DOHH2 (cell line): ENCODE data around the gene GRAP.

Experiments
- H3F3A ChIP-seq: fragments of 200-600 bp; sonication (generic), shearing (Covaris generic); 2 replicates; pipeline ENCODE4 v1.6.0; 2016; ENCODE audit warnings: antibody characterized with exemption, mild to moderate bottlenecking; ENCODE audit not compliant: control insufficient read depth, insufficient read depth
- H3K27ac ChIP-seq: fragments of 200-600 bp; sonication (generic); 2 replicates; pipeline ENCODE4 v1.5.1; 2014; ENCODE audit warnings: low read depth, mild to moderate bottlenecking, low read length, moderate library complexity
- H3K27me3 ChIP-seq: fragments of 200-600 bp; sonication (generic); 2 replicates; pipeline ENCODE4 v1.6.1; 2014; ENCODE audit warnings: mild to moderate bottlenecking, low read length, mixed read lengths; ENCODE audit not compliant: control insufficient read depth
- H3K36me3 ChIP-seq: fragments of 200-600 bp; sonication (generic); 2 replicates; pipeline ENCODE4 v1.6.1; 2014; ENCODE audit warnings: mild to moderate bottlenecking, low read length, moderate library complexity, mixed read lengths; ENCODE audit not compliant: control insufficient read depth
- H3K4me1 ChIP-seq: fragments of 200-600 bp; sonication (generic); 2 replicates; pipeline ENCODE4 v1.6.1; 2014; ENCODE audit warnings: mild to moderate bottlenecking, low read length, mixed read lengths; ENCODE audit not compliant: control insufficient read depth
- H3K4me2 ChIP-seq: fragments of 200-600 bp; sonication (generic); 2 replicates; pipeline ENCODE4 v1.6.0; 2014; ENCODE audit warnings: mild to moderate bottlenecking, low read length, moderate library complexity
- H3K4me3 ChIP-seq: fragments of 200-600 bp; sonication (generic); 2 replicates; pipeline ENCODE4 v1.5.1; 2014; ENCODE audit warnings: mild to moderate bottlenecking, low read length, mixed read lengths
- H3K79me2 ChIP-seq: fragments of 200-600 bp; sonication (generic); 2 replicates; pipeline ENCODE4 v1.6.1; 2014; ENCODE audit warnings: mild to moderate bottlenecking, low read length, mixed read lengths; ENCODE audit not compliant: control insufficient read depth
- H3K9me2 ChIP-seq: fragments of 200-600 bp; sonication (generic); replicated peaks from 2 replicates; pipeline ENCODE4 v1.6.1; 2014; ENCODE audit warnings: mild to moderate bottlenecking, low read length, mixed read lengths; ENCODE audit not compliant: control insufficient read depth
- H3K9me3 ChIP-seq: fragments of 200-600 bp; sonication (generic); 2 replicates; pipeline ENCODE4 v1.6.1; 2014; ENCODE audit warnings: antibody characterized with exemption, low read length, mixed read lengths; ENCODE audit not compliant: control insufficient read depth, insufficient read depth
- H4K20me1 ChIP-seq: fragments of 200-600 bp; sonication (generic); 2 replicates; pipeline ENCODE4 v1.6.0; 2014; ENCODE audit warnings: low read depth, mild to moderate bottlenecking, antibody characterized with exemption, low read length, moderate library complexity; ENCODE audit not compliant: control insufficient read depth, insufficient read depth
- CTCF ChIP-seq: fragments of 200-600 bp; sonication (generic); IDR thresholded peaks from one replicate; pipeline ENCODE4 v1.5.1; 2014; ENCODE audit warnings: antibody characterized with exemption, mild to moderate bottlenecking, low read depth, low read length; ENCODE audit not compliant: poor library complexity, severe bottlenecking
- EZH2phosphoT487 ChIP-seq: fragments of 200-600 bp; sonication (generic); IDR thresholded peaks from 2 replicates; pipeline ENCODE4 v1.6.1; 2017; ENCODE audit warnings: borderline replicate concordance, mild to moderate bottlenecking, antibody characterized with exemption, low read length, moderate library complexity, mixed read lengths

Gene GRAP

GRCh38 chr17:19010729-19011505 lies 35.8 kb downstream of the GRAP start:
- Histone ChIP-seq H3K4me3 (no peak overlapping the region), H3K27ac (no peak overlapping the region), H3K79me2 (no peaks in the 10 kb centered on the region), H3K4me2 (no peak overlapping the region), H3K36me3 (no peaks in the 10 kb centered on the region), H3K27me3 (0 out of 2 replicates have a peak, but pooled peaks cover 3% of the 10 kb centered on the region), H3F3A (peaks cover 11% of the 10 kb centered on the region), H3K9me2 (no peaks in the 10 kb centered on the region), H3K9me3 (no peaks in the 10 kb centered on the region), H3K4me1 (no peaks in the 10 kb centered on the region), H4K20me1 (no peaks in the 10 kb centered on the region)
- TF ChIP-seq EZH2phosphoT487 (no peak), CTCF (no peak)

DNA sequence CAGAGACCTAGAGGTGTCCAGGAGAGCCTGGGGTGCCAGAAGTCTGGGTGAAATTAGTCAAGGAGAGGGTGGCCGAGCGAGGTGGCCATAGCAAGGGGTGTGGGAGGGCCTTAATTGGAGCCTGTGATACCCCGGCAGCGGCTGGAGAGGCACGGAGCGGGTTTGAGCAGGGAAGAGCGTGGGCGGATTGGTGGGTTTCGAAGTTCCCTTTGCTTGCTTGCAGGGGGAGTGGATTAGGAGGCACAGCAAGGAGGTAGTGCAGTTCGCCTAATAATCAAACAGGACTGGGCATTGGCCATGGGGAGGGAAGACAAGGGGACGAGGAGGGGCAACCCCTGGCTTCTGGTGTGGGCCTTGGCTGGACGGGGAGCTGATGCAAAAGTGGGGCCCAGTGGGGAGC lies 36.8 kb downstream of the GRAP start:
- Histone ChIP-seq H3K27ac (no peak overlapping the region), H3K9me3 (no peaks in the 10 kb centered on the region), H3K4me3 (no peak overlapping the region), H3K4me2 (no peak overlapping the region), H3K36me3 (no peaks in the 10 kb centered on the region), H3K9me2 (no peaks in the 10 kb centered on the region), H3K4me1 (peaks cover 8% of the 10 kb centered on the region), H3K79me2 (no peaks in the 10 kb centered on the region), H4K20me1 (no peaks in the 10 kb centered on the region), H3F3A (peaks cover 13% of the 10 kb centered on the region), H3K27me3 (no peaks in the 10 kb centered on the region)
- TF ChIP-seq CTCF = no peak

DNA sequence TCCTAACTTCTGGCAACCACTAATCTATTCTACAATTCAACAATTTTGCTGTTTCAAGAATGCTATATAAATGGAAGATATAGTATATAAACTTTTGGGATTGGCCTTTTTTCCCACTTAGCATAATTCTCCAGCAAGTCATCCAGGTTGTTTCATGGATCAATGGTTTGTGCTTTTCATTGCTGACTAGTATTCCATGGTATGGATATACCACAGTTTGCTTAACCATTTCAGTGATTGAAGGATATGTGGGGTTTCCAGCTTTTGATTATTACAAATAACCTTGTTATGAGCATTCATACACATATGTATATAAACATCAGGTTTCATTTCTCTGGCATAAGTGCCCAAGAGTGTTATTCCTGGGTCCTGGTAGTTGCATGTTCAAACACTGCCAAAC lies 40.1 kb downstream of the GRAP start:
- H3K4me1 ChIP-seq = peaks cover 34% of the 10 kb centered on the region
- TF ChIP-seq CTCF = no peak
- no peak for TF ChIP-seq EZH2phosphoT487
- H4K20me1 ChIP-seq = peaks cover under 1% of the 10 kb centered on the region; the same call in 1 of the 2 replicates
- H3K79me2 ChIP-seq = peaks cover 23% of the 10 kb centered on the region
- H3K4me2 ChIP-seq = no peak overlapping the region
- no peaks in the 10 kb centered on the region for H3K9me2 ChIP-seq
- no peak overlapping the region for H3K4me3 ChIP-seq
- no peaks in the 10 kb centered on the region for H3K27me3 ChIP-seq
- H3F3A ChIP-seq = peaks cover 13% of the 10 kb centered on the region
- H3K27ac ChIP-seq = no peak overlapping the region
- H3K36me3 ChIP-seq = peaks cover 18% of the 10 kb centered on the region
- H3K9me3 ChIP-seq = no peaks in the 10 kb centered on the region
